ENCODE data around the gene GBP1.

The GBP1 gene, protein sequence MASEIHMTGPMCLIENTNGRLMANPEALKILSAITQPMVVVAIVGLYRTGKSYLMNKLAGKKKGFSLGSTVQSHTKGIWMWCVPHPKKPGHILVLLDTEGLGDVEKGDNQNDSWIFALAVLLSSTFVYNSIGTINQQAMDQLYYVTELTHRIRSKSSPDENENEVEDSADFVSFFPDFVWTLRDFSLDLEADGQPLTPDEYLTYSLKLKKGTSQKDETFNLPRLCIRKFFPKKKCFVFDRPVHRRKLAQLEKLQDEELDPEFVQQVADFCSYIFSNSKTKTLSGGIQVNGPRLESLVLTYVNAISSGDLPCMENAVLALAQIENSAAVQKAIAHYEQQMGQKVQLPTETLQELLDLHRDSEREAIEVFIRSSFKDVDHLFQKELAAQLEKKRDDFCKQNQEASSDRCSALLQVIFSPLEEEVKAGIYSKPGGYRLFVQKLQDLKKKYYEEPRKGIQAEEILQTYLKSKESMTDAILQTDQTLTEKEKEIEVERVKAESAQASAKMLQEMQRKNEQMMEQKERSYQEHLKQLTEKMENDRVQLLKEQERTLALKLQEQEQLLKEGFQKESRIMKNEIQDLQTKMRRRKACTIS

DNA sequence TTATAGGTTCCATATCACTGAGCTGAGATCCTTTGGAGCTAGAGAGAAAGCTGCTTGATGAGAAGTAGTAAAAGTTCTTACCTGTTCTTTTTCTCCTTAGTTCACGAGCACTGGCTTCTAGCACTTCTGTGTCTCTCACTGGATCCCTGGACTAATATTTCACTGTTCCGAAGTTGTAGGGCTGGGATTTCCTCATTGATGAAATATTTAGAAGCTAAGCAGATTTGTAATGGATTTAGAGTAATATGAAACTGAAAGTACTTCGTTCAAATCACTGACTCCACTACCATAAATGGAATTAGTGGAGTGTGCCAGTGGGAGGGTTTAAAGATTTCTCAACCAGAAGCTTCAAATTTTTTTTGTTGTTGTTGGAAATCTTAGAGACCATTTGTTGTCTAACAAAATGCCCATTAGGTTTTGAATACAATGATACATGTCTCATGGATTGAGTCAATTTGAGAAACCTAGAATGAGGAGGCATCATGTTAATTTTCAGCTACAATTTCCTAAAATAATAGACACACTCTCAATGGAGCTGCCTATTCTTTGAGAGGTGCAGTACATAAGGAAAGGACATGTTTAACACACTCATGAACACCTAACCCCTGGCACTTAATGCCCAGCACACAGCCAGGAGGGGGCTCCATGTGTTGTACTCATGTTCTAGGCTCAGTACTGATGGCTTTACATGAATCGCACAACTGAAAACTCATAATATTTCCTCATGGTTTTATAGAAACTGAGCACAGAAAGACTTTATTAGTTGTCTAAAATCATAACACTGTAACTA is at the start of gene GBP1:
GBP1 (minus strand) TSS at position 130 of the 790 bp plus-strand sequence. CDS start 1,974 bp downstream, outside the sequence.
- peak within 1 kb of the TSS; percentile 83 for H3K4me3 ChIP-seq (ENCODE audit: low read depth, low read length)
- no peak for TF ChIP-seq CTCF (IDR thresholded peaks at IDR 0.05; ENCODE audit: insufficient read depth, low read depth, low read length, missing control alignments)
- peak; percentile 70 for DNase-seq (ENCODE audit: low read depth)

GRCh38 chr1:89114662-89115061 is 49.7 kb upstream of the GBP1 start:
- no peak for DNase-seq (ENCODE audit: low read depth)

GRCh38 chr1:89112871-89113613 is 48.0 kb upstream of the GBP1 start:
- H3K4me3 ChIP-seq (ENCODE audit: low read depth, low read length) = no peak overlapping the region
- no peak for DNase-seq (ENCODE audit: low read depth)
- no peak for TF ChIP-seq CTCF (IDR thresholded peaks at IDR 0.05; ENCODE audit: insufficient read depth, low read depth, low read length, missing control alignments)

More at GRCh38 chr1:89114662-89115061, 49.7 kb upstream of the GBP1 start:
- H3K4me3 ChIP-seq (ENCODE audit: low read depth, low read length) = no peak overlapping the region
- no peak for TF ChIP-seq CTCF (IDR thresholded peaks at IDR 0.05; ENCODE audit: insufficient read depth, low read depth, low read length, missing control alignments)

- DNase-seq (ENCODE audit: low read depth) = no peak
- no peak for TF ChIP-seq CTCF (IDR thresholded peaks at IDR 0.05; ENCODE audit: insufficient read depth, low read depth, low read length, missing control alignments)
- no peak overlapping the region for H3K4me3 ChIP-seq (ENCODE audit: low read depth, low read length)
Measured at GRCh38 chr1:89104687-89105086, 39.7 kb upstream of the GBP1 start.

DNA sequence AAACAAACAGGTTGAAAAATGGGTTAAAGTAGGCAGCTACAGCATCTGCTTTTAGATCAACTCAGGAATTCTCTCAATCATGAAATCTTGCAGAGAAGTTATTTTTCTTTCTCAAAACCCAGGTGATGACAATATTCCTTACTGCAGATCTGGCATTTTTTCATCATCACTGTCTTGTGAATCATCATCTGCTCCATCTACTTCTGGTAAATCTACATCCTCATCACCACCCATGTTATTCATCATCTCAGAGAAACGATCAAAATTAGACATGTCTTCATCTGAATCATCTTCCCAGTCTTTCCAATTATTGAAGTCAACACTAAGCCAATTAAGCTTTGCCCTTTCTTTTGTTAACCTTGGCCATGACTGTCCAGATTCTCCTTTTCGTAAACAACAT is 39.1 kb upstream of the GBP1 start:
- DNase-seq (ENCODE audit: low read depth) = no peak
- H3K4me3 ChIP-seq (ENCODE audit: low read depth, low read length) = no peak overlapping the region
- no peak for TF ChIP-seq CTCF (IDR thresholded peaks at IDR 0.05; ENCODE audit: insufficient read depth, low read depth, low read length, missing control alignments)

DNA sequence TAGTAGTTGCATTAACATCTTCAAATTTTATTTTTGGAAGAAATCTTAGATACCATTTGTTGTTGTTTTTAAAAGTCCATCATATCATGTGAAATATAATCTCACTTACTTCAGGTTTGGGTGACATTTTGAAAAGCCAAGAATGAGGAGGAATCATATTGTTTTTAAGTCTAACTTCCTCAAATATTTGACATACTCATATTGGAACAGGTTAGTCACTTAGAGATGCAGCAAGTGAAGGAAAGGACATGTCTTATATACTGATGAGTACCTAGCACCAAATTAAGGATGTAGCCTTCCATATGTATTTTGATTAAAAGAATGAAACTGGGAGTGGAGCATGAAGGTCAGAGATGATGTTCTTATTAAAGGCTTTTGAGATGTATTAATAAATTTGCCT is 37.0 kb upstream of the GBP1 start:
- no peak for DNase-seq (ENCODE audit: low read depth)
- no peak for TF ChIP-seq CTCF (IDR thresholded peaks at IDR 0.05; ENCODE audit: insufficient read depth, low read depth, low read length, missing control alignments)
- no peak overlapping the region for H3K4me3 ChIP-seq (ENCODE audit: low read depth, low read length)
